Prostate gland (tissue), 2 donors: ENCODE results near the gene SLC44A4. TPM values are rescaled to one million over a fixed set of nuclear protein-coding genes. Genes with fewer than 3 reads are reported as not detected.

ENCODE experiments used
- DNase-seq: peaks from one replicate; pipeline ENCODE4 v3.0.0-alpha.2; 2019; ENCODE audit warnings: low spot score
- H3K27ac ChIP-seq, 2 donors: fragments of 200-600 bp; sonication (generic); 2 replicates each; pipeline ENCODE4 v1.5.1; 2017 to 2019
- H3K27me3 ChIP-seq: fragments of 200-600 bp; sonication (generic); replicated peaks from 2 replicates; pipeline ENCODE4 v1.5.1; 2019; ENCODE audit not compliant: insufficient read depth
- H3K36me3 ChIP-seq, 2 donors: fragments of 200-600 bp; sonication (generic); 1 replicate in 1 of 2; 2 replicates in 1 of 2; pipeline versions ENCODE4 v1.5.1 to v1.8.1; 2017 to 2019
- H3K4me1 ChIP-seq: fragments of 200-600 bp; sonication (generic); replicated peaks from 2 replicates; pipeline ENCODE4 v1.5.1; 2019
- H3K4me3 ChIP-seq, 2 donors: fragments of 200-600 bp; sonication (generic); 2 replicates each; pipeline ENCODE4 v1.5.1; 2017 to 2019
- H3K9me3 ChIP-seq: fragments of 200-600 bp; sonication (generic); 2 replicates; pipeline ENCODE4 v1.5.1; 2017
- POLR2A ChIP-seq: fragments of 450-650 bp; IDR thresholded peaks from one replicate; pipeline ENCODE4 v1.6.1; 2016; ENCODE audit warnings: antibody characterized with exemption, mild to moderate bottlenecking
- POLR2AphosphoS5 ChIP-seq: sonication (generic); formaldehyde crosslinking; IDR thresholded peaks from one replicate; pipeline ENCODE4 v1.6.1; 2017; ENCODE audit warnings: antibody characterized with exemption
- WGBS: methylation state at CpG from one replicate; pipeline ENCODE4 v1.1.5; 2018; 5-methylcytosine and 5-hydroxymethylcytosine counted together
- intact Hi-C: fragments of 100-400 bp; cut with DNase I; formaldehyde crosslinking; loops from one replicate; pipeline ENCODE4 v1.14.2; 2022
- total RNA-seq, 2 donors: library from RNA; depleted of rRNA; stranded (reverse); fragments of >200 nt; gene quantifications; one replicate each; pipeline ENCODE4 v1.1.0, GENCODE V29; 2016
- TF ChIP-seq, protein P1 (sequence below), 4 experiments: fragments of 200-600 bp in 2 of 4; fragments of 450-650 bp in 2 of 4; sonication (generic) in 2 of 4; IDR thresholded peaks; 1 replicate in 3 of 4; 2 replicates in 1 of 4; pipeline ENCODE4 v1.5.1; 2016 to 2019; ENCODE audit warnings: antibody characterized with exemption in 4 of 4, mild to moderate bottlenecking in 2 of 4, moderate library complexity in 2 of 4

Gene SLC44A4
- total RNA-seq, result 100 to 1,000 TPM; 125 to 332 TPM

DNA sequence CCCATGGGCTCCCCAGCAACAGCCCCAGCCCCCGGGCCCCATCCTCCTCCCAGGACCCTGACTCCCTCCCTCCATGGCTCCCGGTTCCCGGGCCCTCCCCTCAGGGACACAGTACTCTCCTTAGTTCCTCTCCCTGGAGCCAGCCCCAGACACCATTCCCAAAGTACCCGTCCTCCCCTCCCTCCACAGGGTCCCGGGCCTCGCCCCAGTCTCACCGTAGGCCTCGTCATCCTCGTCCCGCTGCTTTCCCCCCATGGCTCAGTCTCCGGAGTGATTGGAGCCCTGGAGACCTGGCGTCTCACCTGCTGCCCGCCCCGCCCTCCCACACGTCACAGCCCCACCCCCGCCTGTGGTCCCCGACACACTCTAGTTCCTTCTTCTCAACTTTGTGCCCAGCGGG lies at the start of gene SLC44A4:
SLC44A4 (minus strand) TSS at position 272 of the 400 bp plus-strand sequence; CDS start at position 255, 17 bp downstream.
- Histone ChIP-seq H3K27me3 (no peaks in the 10 kb centered on the region), H3K4me3 (peak within 1 kb of the TSS; percentile 45 to 60), H3K9me3 (no peaks in the 10 kb centered on the region), H3K27ac (peak within 1 kb of the TSS; percentile 98), H3K4me1 (peaks cover 13% of the 10 kb centered on the region), H3K36me3 (peaks cover 12 to 16% of the 10 kb centered on the region in 2 donors)
- DNase-seq, result peak; percentile 70
- WGBS, result 23% methylated on average over 18 of the region's 18 CpGs
- peak; percentile 77 for TF ChIP-seq POLR2AphosphoS5
- TF ChIP-seq, protein P1, sequence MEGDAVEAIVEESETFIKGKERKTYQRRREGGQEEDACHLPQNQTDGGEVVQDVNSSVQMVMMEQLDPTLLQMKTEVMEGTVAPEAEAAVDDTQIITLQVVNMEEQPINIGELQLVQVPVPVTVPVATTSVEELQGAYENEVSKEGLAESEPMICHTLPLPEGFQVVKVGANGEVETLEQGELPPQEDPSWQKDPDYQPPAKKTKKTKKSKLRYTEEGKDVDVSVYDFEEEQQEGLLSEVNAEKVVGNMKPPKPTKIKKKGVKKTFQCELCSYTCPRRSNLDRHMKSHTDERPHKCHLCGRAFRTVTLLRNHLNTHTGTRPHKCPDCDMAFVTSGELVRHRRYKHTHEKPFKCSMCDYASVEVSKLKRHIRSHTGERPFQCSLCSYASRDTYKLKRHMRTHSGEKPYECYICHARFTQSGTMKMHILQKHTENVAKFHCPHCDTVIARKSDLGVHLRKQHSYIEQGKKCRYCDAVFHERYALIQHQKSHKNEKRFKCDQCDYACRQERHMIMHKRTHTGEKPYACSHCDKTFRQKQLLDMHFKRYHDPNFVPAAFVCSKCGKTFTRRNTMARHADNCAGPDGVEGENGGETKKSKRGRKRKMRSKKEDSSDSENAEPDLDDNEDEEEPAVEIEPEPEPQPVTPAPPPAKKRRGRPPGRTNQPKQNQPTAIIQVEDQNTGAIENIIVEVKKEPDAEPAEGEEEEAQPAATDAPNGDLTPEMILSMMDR (IDR thresholded peaks at IDR 0.05), result no peak
- TF ChIP-seq POLR2A, result peak; percentile 68
- intact Hi-C loops, result no loop called here

DNA sequence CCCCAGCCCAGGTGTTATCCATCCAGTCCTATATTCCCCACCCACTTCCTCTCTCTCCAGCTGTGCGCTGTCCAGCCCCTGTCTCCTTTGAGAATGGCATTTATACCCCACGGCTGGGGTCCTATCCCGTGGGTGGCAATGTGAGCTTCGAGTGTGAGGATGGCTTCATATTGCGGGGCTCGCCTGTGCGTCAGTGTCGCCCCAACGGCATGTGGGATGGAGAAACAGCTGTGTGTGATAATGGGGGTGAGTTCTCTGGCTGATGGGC lies 49.8 kb upstream of the SLC44A4 start:
- 51% methylated on average over 9 of the region's 9 CpGs for WGBS
- no peaks in the 10 kb centered on the region for H3K4me1 ChIP-seq
- H3K27ac ChIP-seq, result no peak overlapping the region
- TF ChIP-seq POLR2A, result no peak
- TF ChIP-seq POLR2AphosphoS5, result no peak
- TF ChIP-seq, protein P1 (IDR thresholded peaks at IDR 0.05), result no peak
- no peak overlapping the region for H3K4me3 ChIP-seq
- no peaks in the 10 kb centered on the region for H3K27me3 ChIP-seq
- intact Hi-C loops, result no loop called here
- H3K9me3 ChIP-seq, result no peaks in the 10 kb centered on the region
- DNase-seq, result no peak
- no peaks in the 10 kb centered on the region for H3K36me3 ChIP-seq

DNA sequence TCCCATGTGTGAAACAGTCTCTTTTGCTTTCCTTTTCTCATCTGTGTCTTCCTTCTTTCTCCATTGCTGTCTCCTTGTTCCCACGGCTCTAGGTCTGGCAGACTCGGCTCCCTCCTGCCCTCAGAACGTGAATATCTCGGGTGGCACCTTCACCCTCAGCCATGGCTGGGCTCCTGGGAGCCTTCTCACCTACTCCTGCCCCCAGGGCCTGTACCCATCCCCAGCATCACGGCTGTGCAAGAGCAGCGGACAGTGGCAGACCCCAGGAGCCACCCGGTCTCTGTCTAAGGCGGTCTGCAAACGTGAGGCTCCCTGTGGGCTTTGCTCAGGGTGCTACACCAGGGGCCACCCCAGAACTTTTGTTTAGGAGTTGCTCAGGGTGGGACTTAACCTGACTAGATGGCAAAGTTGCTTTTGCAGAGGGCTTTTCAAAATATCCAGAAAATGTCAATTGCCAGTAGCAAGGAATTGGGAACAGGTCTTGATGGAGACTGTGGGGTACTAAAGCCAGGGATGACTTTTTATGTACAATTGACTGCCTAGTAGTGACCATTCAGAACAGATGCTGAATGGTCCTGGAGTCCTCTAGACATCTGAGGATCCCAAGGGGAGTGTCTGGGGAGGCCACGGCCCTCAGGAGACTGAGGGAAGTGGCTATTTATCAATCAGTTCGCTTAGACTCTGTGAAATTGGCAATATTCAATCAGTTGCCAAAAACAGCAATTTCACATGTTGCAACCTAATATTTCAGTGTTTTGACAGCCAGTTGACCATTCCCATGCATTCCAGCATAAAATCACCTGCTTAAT lies 49.3 kb upstream of the SLC44A4 start:
- no peaks in the 10 kb centered on the region for H3K36me3 ChIP-seq
- no peaks in the 10 kb centered on the region for H3K27me3 ChIP-seq
- H3K4me3 ChIP-seq, result no peak overlapping the region
- intact Hi-C loops, result no loop called here
- TF ChIP-seq POLR2AphosphoS5 (no peak), POLR2A (no peak)
- TF ChIP-seq, protein P1 (IDR thresholded peaks at IDR 0.05), result no peak
- WGBS, result 81% methylated on average over 11 of the region's 11 CpGs
- no peaks in the 10 kb centered on the region for H3K4me1 ChIP-seq
- H3K9me3 ChIP-seq, result no peaks in the 10 kb centered on the region
- no peak overlapping the region for H3K27ac ChIP-seq
- no peak for DNase-seq

DNA sequence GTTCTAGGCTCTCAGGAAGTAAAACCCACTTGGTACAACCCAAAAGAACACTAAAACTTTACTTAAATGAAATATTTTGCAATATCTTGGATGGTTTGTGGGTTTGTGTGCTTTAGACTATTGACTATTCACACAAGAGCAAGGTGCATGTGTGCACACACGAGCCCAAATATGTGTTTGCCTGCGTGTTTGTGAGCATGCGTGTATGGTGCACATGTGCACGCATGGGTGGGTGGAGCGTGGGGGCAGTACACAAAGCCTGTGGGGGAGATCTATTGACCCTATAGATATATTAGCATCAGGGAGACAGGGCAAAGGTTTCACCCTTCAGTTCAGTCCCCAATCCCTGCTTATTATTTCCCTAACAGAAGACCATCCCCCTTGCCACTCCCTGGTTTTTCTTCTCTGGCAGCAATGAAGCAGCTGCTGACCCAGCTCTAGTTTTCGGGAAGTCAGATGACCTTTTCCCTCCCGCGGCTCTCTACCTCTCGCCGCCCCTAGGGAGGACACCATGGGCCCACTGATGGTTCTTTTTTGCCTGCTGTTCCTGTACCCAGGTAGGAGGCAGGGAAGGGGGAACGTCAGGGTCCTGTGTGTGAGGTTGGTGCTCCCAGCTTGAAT lies 48.6 kb upstream of the SLC44A4 start, which contains the start of gene C2:
C2 (plus strand) TSS at position 476 of the 621 bp plus-strand sequence; CDS start at position 512, 36 bp downstream.
- Histone ChIP-seq H3K4me3 (no peak within 1 kb of the TSS), H3K27me3 (no peaks in the 10 kb centered on the region), H3K36me3 (no peaks in the 10 kb centered on the region), H3K9me3 (no peaks in the 10 kb centered on the region), H3K27ac (no peak within 1 kb of the TSS), H3K4me1 (no peaks in the 10 kb centered on the region)
- intact Hi-C loops, result no loop called here
- TF ChIP-seq, protein P1 (IDR thresholded peaks at IDR 0.05), result no peak
- TF ChIP-seq POLR2AphosphoS5 (no peak), POLR2A (no peak)
- DNase-seq, result no peak
- 63% methylated on average over 11 of the region's 11 CpGs for WGBS
